Right hindlimb (tissue), 1 donor: ENCODE results near the gene CACNB3.
A peak's percentile ranks its signal among the peaks of the same experiment; 100 is the strongest.
"Not testable (repeated sequence)": the region's sequence is repeated elsewhere in the genome, so short reads cannot be mapped to it uniquely, and the experiment has no call there.

ENCODE experiments used
- DNase-seq: peaks from one replicate; pipeline ENCODE4 v3.0.0-alpha.2; 2018

The CACNB3 gene

GRCh38 chr12:48819986-48820725, 1.9 kb downstream of the CACNB3 start:
- DNase-seq: no peak

- DNase-seq: no peak
Measured at GRCh38 chr12:48822139-48822538, 3.8 kb downstream of the CACNB3 start.

- no peak for DNase-seq
Measured at GRCh38 chr12:48822711-48823110, 4.4 kb downstream of the CACNB3 start.

GRCh38 chr12:48823281-48823680, 5.0 kb downstream of the CACNB3 start:
- no peak for DNase-seq

GRCh38 chr12:48824112-48824511, 5.8 kb downstream of the CACNB3 start:
- no peak for DNase-seq

- DNase-seq: no peak
Measured at GRCh38 chr12:48824905-48825304, 6.6 kb downstream of the CACNB3 start.

GRCh38 chr12:48826209-48826855, 8.0 kb downstream of the CACNB3 start:
- no peak for DNase-seq

- no peak for DNase-seq
Measured at GRCh38 chr12:48827026-48827425, 8.7 kb downstream of the CACNB3 start.

GRCh38 chr12:48827513-48828096, 9.3 kb downstream of the CACNB3 start:
- no peak for DNase-seq

GRCh38 chr12:48828293-48828692, 10.0 kb downstream of the CACNB3 start:
- no peak for DNase-seq

GRCh38 chr12:48828841-48829575, 10.7 kb downstream of the CACNB3 start:
- DNase-seq: no peak

- no peak for DNase-seq
Measured at GRCh38 chr12:48831257-48831656, 13.0 kb downstream of the CACNB3 start.

- no peak for DNase-seq
Measured at GRCh38 chr12:48832321-48833060, 14.2 kb downstream of the CACNB3 start.

- no peak for DNase-seq
Measured at GRCh38 chr12:48838048-48838447, 19.8 kb downstream of the CACNB3 start.

- DNase-seq: not testable (repeated sequence)
Measured at GRCh38 chr12:48842021-48842420, 23.7 kb downstream of the CACNB3 start.

- DNase-seq: peak; percentile 98
Measured at GRCh38 chr12:48851883-48852733, 33.8 kb downstream of the CACNB3 start, which contains the start of gene DDX23. DDX23 (minus strand) TSS chr12:48852163; CDS start chr12:48845782, 6,381 bp downstream.

- peak; percentile 92 for DNase-seq
Measured at GRCh38 chr12:48852734-48853688, 34.7 kb downstream of the CACNB3 start.

GRCh38 chr12:48854488-48854887, 36.2 kb downstream of the CACNB3 start:
- DNase-seq: no peak

- DNase-seq: not testable (repeated sequence)
Measured at GRCh38 chr12:48854932-48855331, 36.6 kb downstream of the CACNB3 start.

GRCh38 chr12:48856379-48856778, 38.1 kb downstream of the CACNB3 start:
- DNase-seq: no peak
